PC-3 (cell line): ENCODE data around the gene PLXNA1.

Source experiments
- EZH2 ChIP-seq: fragments of 300-600 bp; sonication (generic); IDR thresholded peaks from one replicate; pipeline ENCODE4 v1.6.1; 2017; ENCODE audit warnings: antibody characterized with exemption, mild to moderate bottlenecking, low read length; ENCODE audit not compliant: unreplicated experiment
- EZH2phosphoT487 ChIP-seq: fragments of 300-600 bp; sonication (generic); IDR thresholded peaks from 2 replicates; pipeline ENCODE4 v1.6.1; 2018; ENCODE audit warnings: mild to moderate bottlenecking, antibody characterized with exemption, low read length, borderline replicate concordance
- TF ChIP-seq, protein P1 (sequence below): fragments of 300-600 bp; sonication (generic); conservative IDR thresholded peaks from 2 replicates; pipeline ENCODE4 v1.5.1; 2017; ENCODE audit warnings: antibody characterized with exemption, low read depth, mild to moderate bottlenecking, low read length

DNA sequence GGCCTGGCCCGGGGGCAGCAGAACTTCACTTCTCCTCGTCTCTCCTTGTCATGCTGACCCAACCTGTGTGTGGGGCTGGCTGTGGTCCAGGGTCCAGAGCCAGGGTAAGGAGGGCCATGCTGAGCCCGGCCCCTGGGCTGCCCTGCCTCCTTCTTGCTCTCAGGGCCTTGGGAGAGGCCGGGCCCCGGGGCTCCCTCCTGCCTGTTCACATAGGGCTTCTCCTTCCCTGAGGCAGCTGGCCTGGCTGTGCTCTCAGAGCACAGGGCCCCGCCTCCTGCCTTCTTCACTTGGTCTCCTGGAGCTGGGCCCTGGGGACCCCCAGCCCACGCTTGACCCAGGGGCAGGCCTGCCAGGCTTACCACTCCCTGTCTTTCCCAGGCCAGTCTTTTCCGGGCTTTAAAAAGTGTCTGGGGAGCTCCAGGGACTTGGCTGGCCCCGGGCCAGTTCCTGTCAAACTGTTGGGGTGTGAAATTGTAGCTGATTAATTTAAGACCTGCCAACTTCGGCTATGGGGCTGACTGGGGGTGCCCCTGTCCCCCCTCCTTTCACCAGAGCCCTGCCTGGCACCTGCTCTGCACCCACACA, 11.8 kb downstream of the PLXNA1 start:
- TF ChIP-seq, protein P1, sequence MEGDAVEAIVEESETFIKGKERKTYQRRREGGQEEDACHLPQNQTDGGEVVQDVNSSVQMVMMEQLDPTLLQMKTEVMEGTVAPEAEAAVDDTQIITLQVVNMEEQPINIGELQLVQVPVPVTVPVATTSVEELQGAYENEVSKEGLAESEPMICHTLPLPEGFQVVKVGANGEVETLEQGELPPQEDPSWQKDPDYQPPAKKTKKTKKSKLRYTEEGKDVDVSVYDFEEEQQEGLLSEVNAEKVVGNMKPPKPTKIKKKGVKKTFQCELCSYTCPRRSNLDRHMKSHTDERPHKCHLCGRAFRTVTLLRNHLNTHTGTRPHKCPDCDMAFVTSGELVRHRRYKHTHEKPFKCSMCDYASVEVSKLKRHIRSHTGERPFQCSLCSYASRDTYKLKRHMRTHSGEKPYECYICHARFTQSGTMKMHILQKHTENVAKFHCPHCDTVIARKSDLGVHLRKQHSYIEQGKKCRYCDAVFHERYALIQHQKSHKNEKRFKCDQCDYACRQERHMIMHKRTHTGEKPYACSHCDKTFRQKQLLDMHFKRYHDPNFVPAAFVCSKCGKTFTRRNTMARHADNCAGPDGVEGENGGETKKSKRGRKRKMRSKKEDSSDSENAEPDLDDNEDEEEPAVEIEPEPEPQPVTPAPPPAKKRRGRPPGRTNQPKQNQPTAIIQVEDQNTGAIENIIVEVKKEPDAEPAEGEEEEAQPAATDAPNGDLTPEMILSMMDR, result no peak
- TF ChIP-seq EZH2 (no peak), EZH2phosphoT487 (no peak)
